Measurements from ENCODE around the gene EED.
"Not testable (repeated sequence)": the region's sequence is repeated elsewhere in the genome, so short reads cannot be mapped to it uniquely, and the experiment has no call there.

The EED gene

GRCh38 chr11:86214710-86215109 is 29.8 kb upstream of the EED start:
- in situ Hi-C loops (cut with MboI; ENCODE audit: low pct_unique_long_range_greater_than_20kb, low sequenced_read_pairs, unreplicated experiment): no loop called here
- DNase-seq (ENCODE audit: low spot score): peak; percentile 48
- TF ChIP-seq CTCF (IDR thresholded peaks at IDR 0.05; ENCODE audit: extremely low read depth, insufficient read depth, missing control alignments): no peak

GRCh38 chr11:86218125-86219084 is 26.1 kb upstream of the EED start:
- peak; percentile 40 for DNase-seq (ENCODE audit: low spot score)
- TF ChIP-seq CTCF (IDR thresholded peaks at IDR 0.05; ENCODE audit: extremely low read depth, insufficient read depth, missing control alignments): peak; percentile 89
- in situ Hi-C loops (cut with MboI; ENCODE audit: low pct_unique_long_range_greater_than_20kb, low sequenced_read_pairs, unreplicated experiment): no loop called here

GRCh38 chr11:86219311-86220193 is 25.0 kb upstream of the EED start:
- peak; percentile 26 for DNase-seq (ENCODE audit: low spot score)
- in situ Hi-C loops (cut with MboI; ENCODE audit: low pct_unique_long_range_greater_than_20kb, low sequenced_read_pairs, unreplicated experiment): no loop called here
- peak; percentile 1 for TF ChIP-seq CTCF (IDR thresholded peaks at IDR 0.05; ENCODE audit: extremely low read depth, insufficient read depth, missing control alignments)

- no peak for DNase-seq (ENCODE audit: low spot score)
- TF ChIP-seq CTCF (IDR thresholded peaks at IDR 0.05; ENCODE audit: extremely low read depth, insufficient read depth, missing control alignments): no peak
- in situ Hi-C loops (cut with MboI; ENCODE audit: low pct_unique_long_range_greater_than_20kb, low sequenced_read_pairs, unreplicated experiment): no loop called here
These were observed 23.9 kb upstream of the EED start for GRCh38 chr11:86220653-86221052.

- in situ Hi-C loops (cut with MboI; ENCODE audit: low pct_unique_long_range_greater_than_20kb, low sequenced_read_pairs, unreplicated experiment): no loop called here
- no peak for DNase-seq (ENCODE audit: low spot score)
These were observed 22.5 kb upstream of the EED start for GRCh38 chr11:86222081-86222480.

GRCh38 chr11:86224575-86224974 is 20.0 kb upstream of the EED start:
- DNase-seq (ENCODE audit: low spot score); in situ Hi-C loops (cut with MboI; ENCODE audit: low pct_unique_long_range_greater_than_20kb, low sequenced_read_pairs, unreplicated experiment): not testable (repeated sequence)

More at GRCh38 chr11:86222081-86222480, 22.5 kb upstream of the EED start:
- no peak for TF ChIP-seq CTCF (IDR thresholded peaks at IDR 0.05; ENCODE audit: extremely low read depth, insufficient read depth, missing control alignments)

- DNase-seq (ENCODE audit: low spot score); in situ Hi-C loops (cut with MboI; ENCODE audit: low pct_unique_long_range_greater_than_20kb, low sequenced_read_pairs, unreplicated experiment): not testable (repeated sequence)
These were observed 19.2 kb upstream of the EED start for GRCh38 chr11:86225344-86225743.

Measured in GM13977 (cell line).